ENCODE measurements around the gene GXYLT1. TPM values are rescaled to one million over a fixed set of nuclear protein-coding genes. Genes with fewer than 3 reads are reported as not detected.
"Not testable (repeated sequence)": the region's sequence is repeated elsewhere in the genome, so short reads cannot be mapped to it uniquely, and the experiment has no call there.

The GXYLT1 gene
- polyA plus RNA-seq (ENCODE audit: insufficient read length in 12 of 12): 10 to 100 TPM in 11 of 12 donors, not detected in 1; 14.6 to 24.8 (median 18.7) TPM
- long read RNA-seq, donor 1, full-length matches to known transcripts: 3 of 3 reads
- long read RNA-seq, donor 1, partial matches to known transcripts: 0 of 3 reads
- long read RNA-seq, donor 1, other reads (novel, unspliced or antisense): 0 of 3 reads
- long read RNA-seq, donor 2, full-length matches to known transcripts: 3 of 3 reads
- long read RNA-seq, donor 2, partial matches to known transcripts: 0 of 3 reads
- long read RNA-seq, donor 2, other reads (novel, unspliced or antisense): 0 of 3 reads
- long read RNA-seq, donor 3, full-length matches to known transcripts: 5 of 5 reads
- long read RNA-seq, donor 3, partial matches to known transcripts: 0 of 5 reads
- long read RNA-seq, donor 3, other reads (novel, unspliced or antisense): 0 of 5 reads
- long read RNA-seq, donor 4, full-length matches to known transcripts: 3 of 3 reads
- long read RNA-seq, donor 4, partial matches to known transcripts: 0 of 3 reads
- long read RNA-seq, donor 4, other reads (novel, unspliced or antisense): 0 of 3 reads
- long read RNA-seq, donor 5: 0 reads
- long read RNA-seq, donor 6, partial matches to known transcripts: 0 of 2 reads
- long read RNA-seq, donor 6, other reads (novel, unspliced or antisense): 0 of 2 reads
- long read RNA-seq, donor 7, full-length matches to known transcripts: 3 of 3 reads
- long read RNA-seq, donor 7, partial matches to known transcripts: 0 of 3 reads
- long read RNA-seq, donor 7, other reads (novel, unspliced or antisense): 0 of 3 reads
- long read RNA-seq, donor 8, full-length matches to known transcripts: 3 of 3 reads
- long read RNA-seq, donor 8, partial matches to known transcripts: 0 of 3 reads
- long read RNA-seq, donor 8, other reads (novel, unspliced or antisense): 0 of 3 reads
- long read RNA-seq, donor 9: 0 reads
- long read RNA-seq, donor 10, partial matches to known transcripts: 0 of 4 reads
- long read RNA-seq, donor 10, other reads (novel, unspliced or antisense): 0 of 4 reads
- long read RNA-seq, donor 11, full-length matches to known transcripts: 3 of 3 reads
- long read RNA-seq, donor 11, partial matches to known transcripts: 0 of 3 reads
- long read RNA-seq, donor 11, other reads (novel, unspliced or antisense): 0 of 3 reads

DNA sequence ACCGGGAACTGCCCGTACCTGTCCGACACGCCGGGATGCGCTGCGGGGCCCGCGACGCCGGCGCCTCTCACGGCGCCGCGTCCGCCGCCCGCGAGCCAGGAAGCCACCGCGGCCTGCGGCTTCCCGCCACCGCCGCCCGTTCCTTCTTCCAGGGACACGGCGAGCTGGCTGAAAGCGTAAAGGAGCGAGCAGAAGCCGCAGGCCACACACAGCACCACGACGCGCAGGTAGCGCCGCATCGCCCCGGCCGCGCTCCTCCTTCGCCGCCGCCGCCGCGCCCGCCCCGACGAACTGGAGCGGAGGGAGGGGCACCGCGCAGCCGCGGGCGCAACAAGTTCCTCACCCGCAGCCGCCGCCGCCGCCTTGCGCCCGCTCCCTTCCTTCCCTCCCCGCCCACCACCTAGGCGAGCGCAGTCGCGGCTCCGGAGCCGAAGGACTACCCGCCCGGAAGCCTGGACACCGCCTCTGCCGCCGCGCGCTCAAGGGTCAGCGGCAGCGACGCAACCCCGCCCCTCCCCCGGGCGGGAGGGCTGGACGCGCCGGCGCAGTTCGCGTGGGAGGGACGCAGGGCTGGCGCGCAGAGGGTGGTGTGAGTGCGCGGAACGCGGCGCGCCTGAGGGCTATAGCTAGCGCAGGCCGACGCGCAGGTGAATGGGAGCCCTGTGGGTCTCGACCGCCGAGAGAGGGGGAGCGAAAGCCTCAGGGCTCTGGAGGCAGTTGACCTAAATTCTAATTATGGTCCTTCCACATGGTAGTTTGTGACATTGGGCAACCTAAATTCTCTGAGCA, at the start of gene GXYLT1:
Gene GXYLT1 (minus strand): TSS at position 467 of the 789 bp plus-strand sequence. CDS start 228 bp downstream, at position 239.
- peak; percentile 93 for DNase-seq

DNA sequence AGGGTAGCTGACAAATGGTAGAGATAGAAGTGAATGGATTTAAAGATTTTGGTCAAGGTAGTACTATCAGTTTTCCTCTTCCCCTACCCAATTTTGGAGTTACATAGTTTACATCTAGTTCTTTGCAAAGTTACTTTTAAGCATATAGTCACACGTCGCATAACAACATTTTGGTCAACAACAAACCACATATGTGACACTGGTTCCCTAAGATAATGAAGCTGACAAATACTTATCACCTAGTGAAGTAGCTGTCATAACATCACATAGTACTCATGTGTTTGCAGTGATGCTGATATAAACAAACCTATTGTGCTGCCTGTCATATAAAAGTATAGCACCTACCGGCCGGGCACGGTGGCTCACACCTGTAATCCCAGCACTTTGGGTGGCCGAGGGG, 48.0 kb upstream of the GXYLT1 start:
- DNase-seq: no peak

DNA sequence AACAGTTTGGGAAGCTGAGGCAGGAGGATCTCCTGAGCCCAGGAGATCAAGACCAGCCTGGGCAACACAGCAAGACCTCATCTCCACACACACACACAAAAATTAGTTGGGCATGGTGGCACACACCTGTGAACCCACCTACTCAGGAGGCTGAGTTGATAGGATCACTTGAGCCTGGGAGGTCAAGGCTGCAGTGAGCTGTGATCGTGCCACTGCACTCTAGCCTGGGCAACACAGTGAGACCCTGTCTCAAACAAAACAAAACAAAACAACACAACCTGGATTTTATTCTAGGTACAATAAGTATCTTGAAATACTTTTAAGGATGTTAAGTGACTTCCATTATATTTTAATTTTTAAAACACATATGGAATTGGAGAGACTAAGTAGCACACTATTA, 47.6 kb upstream of the GXYLT1 start:
- DNase-seq: no peak

DNA sequence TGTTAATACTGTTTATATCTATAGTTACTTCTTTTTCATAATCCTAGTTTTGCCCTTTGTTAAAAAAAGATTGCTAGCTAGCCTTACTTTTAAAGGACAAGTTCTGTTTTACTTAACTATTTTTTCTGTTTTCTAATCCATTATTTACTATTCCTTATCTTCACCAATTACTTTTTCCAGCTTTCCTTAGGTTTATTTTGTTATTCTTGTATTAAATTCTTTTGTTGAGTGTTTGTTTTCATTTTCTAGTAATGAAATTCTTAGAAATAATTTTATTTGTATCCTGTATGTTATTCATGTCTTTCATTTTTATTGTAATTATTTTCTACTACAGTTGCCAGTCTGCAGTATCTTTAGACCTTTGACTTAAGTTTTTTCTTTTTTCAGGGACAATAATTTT, 45.7 kb upstream of the GXYLT1 start:
- DNase-seq: no peak

- DNase-seq: not testable (repeated sequence)
Observed at GRCh38 chr12:42188275-42188674, 43.6 kb upstream of the GXYLT1 start.

GRCh38 chr12:42187799-42188198, 43.1 kb upstream of the GXYLT1 start:
- no peak for DNase-seq

GRCh38 chr12:42186793-42187192, 42.1 kb upstream of the GXYLT1 start:
- DNase-seq: no peak

DNA sequence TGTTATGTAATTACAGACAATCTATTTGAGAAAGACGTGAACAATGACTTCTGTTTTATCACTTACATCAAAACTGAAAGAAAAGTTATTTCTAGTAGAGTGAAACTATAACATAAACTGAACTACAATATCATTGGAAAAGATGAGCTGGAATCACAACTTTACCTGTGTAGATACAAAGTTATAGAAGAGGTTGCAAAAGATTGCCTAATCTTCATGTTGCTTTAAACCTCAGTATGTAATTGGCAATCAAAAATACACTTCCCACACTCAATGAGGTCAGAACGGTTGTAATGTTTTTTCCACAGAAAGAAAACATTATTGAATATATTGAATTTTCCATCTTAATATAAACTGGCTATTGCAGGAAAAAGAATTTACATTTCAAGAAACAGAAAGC, 37.7 kb upstream of the GXYLT1 start:
- no peak for DNase-seq

DNA sequence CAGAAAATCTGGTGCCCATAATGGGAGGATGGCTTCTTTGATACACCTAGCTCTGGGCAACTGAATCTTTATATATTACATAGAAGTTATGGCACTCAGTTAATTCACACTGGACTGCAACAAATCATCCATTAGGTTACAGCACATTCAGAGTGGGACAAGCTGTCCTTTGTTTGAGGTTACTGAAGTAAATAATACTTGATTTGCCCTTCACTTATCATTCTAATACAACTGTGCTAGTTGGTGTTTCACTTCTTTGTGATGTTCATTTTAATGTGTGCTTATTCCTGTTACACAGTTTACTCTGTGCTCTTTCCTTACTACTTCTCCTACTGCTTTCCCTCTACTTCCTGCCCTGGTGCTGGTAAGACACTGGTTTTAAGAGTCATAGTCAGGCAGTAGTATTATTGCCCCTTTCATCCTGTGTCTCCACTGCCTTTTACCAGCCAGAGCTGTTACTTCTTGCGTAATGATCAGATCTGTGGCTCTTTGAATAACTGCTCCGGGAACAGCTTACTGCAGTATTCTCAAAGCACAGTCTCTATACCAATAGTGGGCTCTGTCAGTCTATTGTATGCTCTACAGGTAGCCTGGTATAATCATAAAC, 36.4 kb upstream of the GXYLT1 start:
- no peak for DNase-seq

DNA sequence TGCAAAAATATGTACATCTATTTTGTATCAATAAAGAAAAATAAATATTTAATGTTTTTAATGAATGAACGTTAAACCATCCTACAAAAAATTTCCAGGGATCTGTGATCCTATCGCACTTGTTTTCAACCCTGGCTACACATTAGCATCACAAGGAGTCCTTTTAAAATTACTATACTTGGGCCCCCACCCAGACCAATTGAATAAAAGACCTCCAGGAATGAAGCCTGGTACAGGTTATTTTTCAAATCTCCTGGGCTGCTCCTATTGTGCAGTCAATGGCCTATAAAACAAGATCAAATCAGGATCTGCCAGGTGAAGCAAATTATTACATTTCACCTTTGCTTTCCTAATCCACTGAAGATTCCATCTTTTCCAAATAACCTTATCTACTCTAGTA, 33.4 kb upstream of the GXYLT1 start:
- no peak for DNase-seq

GRCh38 chr12:42174978-42175377, 30.3 kb upstream of the GXYLT1 start:
- DNase-seq: no peak

DNA sequence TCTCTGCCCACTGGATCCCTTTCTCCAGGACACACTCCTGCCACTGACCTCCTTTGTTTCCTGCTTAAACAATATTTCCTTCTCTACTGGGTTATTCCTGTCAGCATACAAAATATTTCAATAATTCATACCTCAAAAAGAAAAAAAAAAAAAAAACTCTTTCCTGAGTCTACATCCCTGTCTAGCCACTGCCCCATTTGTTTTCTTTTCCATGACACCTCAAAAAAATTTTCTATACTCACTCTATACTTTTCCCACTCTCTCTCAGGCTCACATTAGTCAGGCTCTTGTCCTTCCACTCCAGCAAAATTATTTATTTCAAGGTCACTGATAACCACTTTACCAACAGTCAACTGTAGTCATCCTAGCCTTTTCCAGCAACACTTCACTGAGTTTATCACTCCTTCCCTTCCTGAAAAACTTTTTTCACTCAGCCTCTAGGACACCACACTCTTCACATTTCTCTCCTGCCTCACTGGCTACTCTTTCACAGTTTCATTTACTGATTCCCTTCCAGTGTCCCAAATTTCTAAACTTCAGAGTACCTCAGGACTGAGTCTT, 29.4 kb upstream of the GXYLT1 start:
- no peak for DNase-seq

DNA sequence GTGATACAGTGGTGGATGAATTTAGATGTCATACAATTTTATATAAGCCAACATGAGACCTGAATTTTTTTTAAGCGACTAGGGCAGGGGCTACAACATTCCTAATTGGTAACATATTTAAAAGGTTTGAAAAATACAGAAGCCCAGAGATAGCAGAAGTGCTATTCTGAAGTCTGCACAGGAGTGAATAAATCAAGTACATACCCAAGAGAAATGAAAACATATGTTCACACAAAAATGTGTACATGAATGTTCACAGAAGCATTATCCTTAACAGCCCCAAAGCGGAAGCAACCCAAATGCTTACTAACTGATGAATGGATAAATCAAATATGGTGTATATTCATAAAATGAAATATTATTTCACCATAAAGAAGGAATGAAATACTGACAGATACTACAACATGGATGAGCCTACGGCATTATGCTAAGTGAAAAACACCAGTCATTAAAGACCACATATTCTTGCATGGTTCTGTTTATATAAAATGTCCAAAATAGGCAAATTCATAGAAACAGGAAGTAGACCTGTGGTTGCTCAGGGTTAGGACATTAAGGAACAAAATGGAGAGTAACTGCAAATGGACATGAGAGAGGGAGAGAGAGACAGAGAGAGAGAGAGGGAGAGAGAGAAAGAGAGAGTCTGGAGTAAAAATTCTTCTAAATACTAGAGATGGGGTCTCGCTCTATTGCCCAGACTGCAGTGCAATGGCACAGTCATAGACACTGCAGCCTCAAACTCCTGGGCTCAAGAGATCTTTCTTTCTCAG, 28.0 kb upstream of the GXYLT1 start:
- DNase-seq: no peak

- DNase-seq: no peak
Observed at GRCh38 chr12:42167711-42168110, 23.0 kb upstream of the GXYLT1 start.

GRCh38 chr12:42166501-42166900, 21.8 kb upstream of the GXYLT1 start:
- DNase-seq: no peak

GRCh38 chr12:42163913-42164312, 19.2 kb upstream of the GXYLT1 start:
- DNase-seq: no peak

- no peak for DNase-seq
Observed at GRCh38 chr12:42162965-42163364, 18.3 kb upstream of the GXYLT1 start.

- DNase-seq: no peak
Observed at GRCh38 chr12:42162193-42162592, 17.5 kb upstream of the GXYLT1 start.

- DNase-seq: no peak
Observed at GRCh38 chr12:42161529-42161928, 16.9 kb upstream of the GXYLT1 start.

GRCh38 chr12:42156232-42156631, 11.6 kb upstream of the GXYLT1 start:
- no peak for DNase-seq

Data from muscle of arm (tissue), 14 donors.